Transverse colon (tissue), 3 donors: ENCODE data around the gene MOCS2.

Source experiments
- EP300 ChIP-seq: sonication (generic); formaldehyde crosslinking; IDR thresholded peaks from one replicate; pipeline ENCODE4 v1.6.1; 2017; ENCODE audit warnings: antibody characterized with exemption, low read depth
- POLR2A ChIP-seq: fragments of 450-650 bp; IDR thresholded peaks from one replicate; pipeline ENCODE4 v1.6.1; 2016; ENCODE audit warnings: antibody characterized with exemption, mild to moderate bottlenecking, moderate library complexity
- TF ChIP-seq, protein P1 (sequence below), 5 experiments: fragments of 200-600 bp in 3 of 5; fragments of 450-650 bp in 2 of 5; sonication (generic) in 3 of 5; IDR thresholded peaks; 1 replicate in 2 of 5; 2 replicates in 3 of 5; pipeline ENCODE4 v1.5.1; 2016 to 2017; ENCODE audit warnings: antibody characterized with exemption in 5 of 5, inconsistent platforms in 3 of 5, mild to moderate bottlenecking in 2 of 5, moderate library complexity in 1 of 5

DNA sequence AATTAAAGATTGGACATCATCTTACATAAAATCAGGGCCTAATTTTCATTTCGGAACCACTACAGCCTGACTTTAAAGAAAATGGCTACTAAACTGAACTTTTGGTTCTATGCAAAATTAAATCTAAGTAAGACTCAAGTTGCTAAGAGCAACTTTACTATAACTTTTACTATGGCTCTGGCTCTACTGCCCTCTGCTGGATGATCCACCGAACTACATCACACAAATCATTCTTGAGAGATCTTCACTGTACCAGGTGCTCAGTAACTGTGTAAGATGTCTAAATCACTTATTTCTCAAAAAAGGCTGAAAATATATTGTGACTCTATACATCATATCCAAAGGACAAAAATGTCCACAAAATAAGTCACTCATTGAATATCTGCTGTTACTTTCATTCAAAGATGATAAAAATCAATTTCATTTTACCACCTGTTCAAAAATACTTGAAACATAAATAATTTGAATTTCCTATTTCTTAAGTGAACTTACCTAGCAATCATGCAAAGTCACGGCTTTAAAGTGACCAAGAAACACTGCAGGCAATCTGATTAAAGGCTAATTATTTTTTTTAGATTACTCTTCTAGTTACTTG lies 13.5 kb downstream of the MOCS2 start:
- no peak for TF ChIP-seq POLR2A
- TF ChIP-seq, protein P1, sequence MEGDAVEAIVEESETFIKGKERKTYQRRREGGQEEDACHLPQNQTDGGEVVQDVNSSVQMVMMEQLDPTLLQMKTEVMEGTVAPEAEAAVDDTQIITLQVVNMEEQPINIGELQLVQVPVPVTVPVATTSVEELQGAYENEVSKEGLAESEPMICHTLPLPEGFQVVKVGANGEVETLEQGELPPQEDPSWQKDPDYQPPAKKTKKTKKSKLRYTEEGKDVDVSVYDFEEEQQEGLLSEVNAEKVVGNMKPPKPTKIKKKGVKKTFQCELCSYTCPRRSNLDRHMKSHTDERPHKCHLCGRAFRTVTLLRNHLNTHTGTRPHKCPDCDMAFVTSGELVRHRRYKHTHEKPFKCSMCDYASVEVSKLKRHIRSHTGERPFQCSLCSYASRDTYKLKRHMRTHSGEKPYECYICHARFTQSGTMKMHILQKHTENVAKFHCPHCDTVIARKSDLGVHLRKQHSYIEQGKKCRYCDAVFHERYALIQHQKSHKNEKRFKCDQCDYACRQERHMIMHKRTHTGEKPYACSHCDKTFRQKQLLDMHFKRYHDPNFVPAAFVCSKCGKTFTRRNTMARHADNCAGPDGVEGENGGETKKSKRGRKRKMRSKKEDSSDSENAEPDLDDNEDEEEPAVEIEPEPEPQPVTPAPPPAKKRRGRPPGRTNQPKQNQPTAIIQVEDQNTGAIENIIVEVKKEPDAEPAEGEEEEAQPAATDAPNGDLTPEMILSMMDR (IDR thresholded peaks at IDR 0.05): peak; percentile 80 to 92 (median 86)
- TF ChIP-seq EP300: no peak
